Left lung (tissue), 10 donors: ENCODE data around the gene UCHL5. TPM values are rescaled to one million over a fixed set of nuclear protein-coding genes. Genes with fewer than 3 reads are reported as not detected.

ENCODE experiments used
- ATAC-seq: fragments of 200-7000 bp; cut with Tn5 transposase; one replicate; pipeline ENCODE4 v1.9.1; 2020; ENCODE audit warnings: moderate library complexity
- DNase-seq, 4 donors: peaks; one replicate each; pipeline ENCODE4 v3.0.0-alpha.2; 2013 to 2020
- H3K27ac ChIP-seq, 2 donors: fragments of 200-600 bp; sonication (generic) in 1 of 2; one replicate each; pipeline versions ENCODE4 v1.5.0 to v1.8.0; 2020 to 2021
- H3K27me3 ChIP-seq, 2 donors: fragments of 200-600 bp; sonication (generic) in 1 of 2; one replicate each; pipeline versions ENCODE4 v1.5.0 to v1.8.0; 2020 to 2021
- H3K36me3 ChIP-seq, 2 donors: fragments of 200-600 bp; sonication (generic) in 1 of 2; one replicate each; pipeline versions ENCODE4 v1.5.0 to v1.8.0; 2020 to 2021
- H3K4me1 ChIP-seq, 2 donors: fragments of 200-600 bp; one replicate each; pipeline ENCODE4 v1.8.0; 2021
- H3K4me3 ChIP-seq, 2 donors: fragments of 200-600 bp; sonication (generic) in 1 of 2; one replicate each; pipeline versions ENCODE4 v1.5.0 to v1.8.0; 2020 to 2021; ENCODE audit warnings: mild to moderate bottlenecking in 1 of 2
- H3K9me3 ChIP-seq, 2 donors: fragments of 200-600 bp; sonication (generic) in 1 of 2; one replicate each; pipeline versions ENCODE4 v1.5.0 to v1.8.0; 2020 to 2021
- intact Hi-C, 2 donors: fragments of 100-400 bp; cut with DNase I; formaldehyde crosslinking; loops; one replicate each; pipeline versions ENCODE4 v1.11.2 to v1.14.2; 2022
- polyA plus RNA-seq, 6 donors: library from polyadenylated mRNA; unstranded; fragments of 120-200 nt; gene quantifications; one replicate each; pipeline ENCODE4 v1.2.1, GENCODE V29; 2013; ENCODE audit not compliant: insufficient read length in 6 of 6
- total RNA-seq, 2 donors: library from RNA; stranded (reverse); fragmentation: NEBNext Ultra II Directional; extraction: Animal tissue kit (Norgen Biotek cat#: 25700); gene quantifications; one replicate each; pipeline ENCODE4 v1.2.1, GENCODE V29; 2021
- TF ChIP-seq, protein P1 (sequence below), 2 donors: fragments of 200-600 bp; sonication (generic) in 1 of 2; IDR thresholded peaks; one replicate each; pipeline versions ENCODE4 v1.5.0 to v1.8.0; 2021; ENCODE audit warnings: antibody characterized with exemption in 2 of 2
- donor health status: DM: no; HTN: yes; CAD: no.
- donor health status: DM: no; HTN: no; CAD: no.

The UCHL5 gene
- total and polyA plus RNA-seq, 8 donors = 27.9 to 48.7 (median 44.5) TPM

GRCh38 chr1:193083365-193084088 lies 24.4 kb upstream of the UCHL5 start:
- DNase-seq = no peak
- Histone ChIP-seq H3K36me3 (peaks cover 0 to 71% of the 10 kb centered on the region in 2 donors), H3K27me3 (no peaks in the 10 kb centered on the region), H3K9me3 (no peaks in the 10 kb centered on the region), H3K27ac (no peak overlapping the region), H3K4me1 (no peaks in the 10 kb centered on the region), H3K4me3 (no peak overlapping the region)
- intact Hi-C loops = no loop called here
- TF ChIP-seq, protein P1, sequence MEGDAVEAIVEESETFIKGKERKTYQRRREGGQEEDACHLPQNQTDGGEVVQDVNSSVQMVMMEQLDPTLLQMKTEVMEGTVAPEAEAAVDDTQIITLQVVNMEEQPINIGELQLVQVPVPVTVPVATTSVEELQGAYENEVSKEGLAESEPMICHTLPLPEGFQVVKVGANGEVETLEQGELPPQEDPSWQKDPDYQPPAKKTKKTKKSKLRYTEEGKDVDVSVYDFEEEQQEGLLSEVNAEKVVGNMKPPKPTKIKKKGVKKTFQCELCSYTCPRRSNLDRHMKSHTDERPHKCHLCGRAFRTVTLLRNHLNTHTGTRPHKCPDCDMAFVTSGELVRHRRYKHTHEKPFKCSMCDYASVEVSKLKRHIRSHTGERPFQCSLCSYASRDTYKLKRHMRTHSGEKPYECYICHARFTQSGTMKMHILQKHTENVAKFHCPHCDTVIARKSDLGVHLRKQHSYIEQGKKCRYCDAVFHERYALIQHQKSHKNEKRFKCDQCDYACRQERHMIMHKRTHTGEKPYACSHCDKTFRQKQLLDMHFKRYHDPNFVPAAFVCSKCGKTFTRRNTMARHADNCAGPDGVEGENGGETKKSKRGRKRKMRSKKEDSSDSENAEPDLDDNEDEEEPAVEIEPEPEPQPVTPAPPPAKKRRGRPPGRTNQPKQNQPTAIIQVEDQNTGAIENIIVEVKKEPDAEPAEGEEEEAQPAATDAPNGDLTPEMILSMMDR (IDR thresholded peaks at IDR 0.05) = no peak
- ATAC-seq = no peak

DNA sequence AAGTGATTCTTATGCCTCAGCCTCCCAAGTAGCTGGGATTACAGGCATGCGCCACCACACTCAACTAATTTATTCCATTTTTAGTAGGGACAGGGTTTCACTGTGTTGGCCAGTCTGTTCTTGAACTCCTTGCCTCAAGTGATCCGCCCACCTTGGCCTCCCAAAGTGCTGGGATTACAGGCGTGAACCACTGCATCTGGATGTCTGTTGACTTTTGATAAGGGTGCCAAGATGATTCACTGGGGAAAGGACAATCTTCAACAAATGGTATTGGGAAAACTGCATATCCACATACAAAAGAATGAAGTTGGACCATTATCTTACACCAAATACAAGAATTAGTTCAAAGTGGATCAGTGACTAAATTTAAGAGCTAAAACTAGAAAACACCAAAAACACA lies 20.0 kb upstream of the UCHL5 start:
- Histone ChIP-seq H3K9me3 (no peaks in the 10 kb centered on the region), H3K4me3 (no peak overlapping the region), H3K36me3 (peaks cover 0 to 70% of the 10 kb centered on the region in 2 donors), H3K27me3 (no peaks in the 10 kb centered on the region), H3K4me1 (no peaks in the 10 kb centered on the region), H3K27ac (no peak overlapping the region)
- no peak for DNase-seq
- TF ChIP-seq, protein P1 (IDR thresholded peaks at IDR 0.05) = no peak
- intact Hi-C loops = no loop called here
- ATAC-seq = no peak

GRCh38 chr1:193077991-193078390 lies 18.8 kb upstream of the UCHL5 start:
- no peaks in the 10 kb centered on the region for H3K27me3 ChIP-seq
- H3K36me3 ChIP-seq = peaks cover 0 to 59% of the 10 kb centered on the region in 2 donors
- DNase-seq (no peak), ATAC-seq (no peak)
- intact Hi-C loops = no loop called here
- TF ChIP-seq, protein P1 (IDR thresholded peaks at IDR 0.05) = no peak
- H3K27ac ChIP-seq = no peak overlapping the region
- H3K9me3 ChIP-seq = no peaks in the 10 kb centered on the region
- H3K4me1 ChIP-seq = no peaks in the 10 kb centered on the region
- H3K4me3 ChIP-seq = no peak overlapping the region

GRCh38 chr1:193070942-193071341 lies 11.8 kb upstream of the UCHL5 start:
- Histone ChIP-seq H3K27me3 (no peaks in the 10 kb centered on the region), H3K36me3 (peaks cover 0 to 6% of the 10 kb centered on the region in 2 donors), H3K4me3 (no peak overlapping the region), H3K4me1 (peaks cover 0 to 12% of the 10 kb centered on the region in 2 donors), H3K27ac (peak overlapping the region in 1 of 2 donors; percentile 4), H3K9me3 (no peaks in the 10 kb centered on the region)
- TF ChIP-seq, protein P1 (IDR thresholded peaks at IDR 0.05) = no peak
- no peak for DNase-seq
- intact Hi-C loops = no loop called here
- no peak for ATAC-seq

DNA sequence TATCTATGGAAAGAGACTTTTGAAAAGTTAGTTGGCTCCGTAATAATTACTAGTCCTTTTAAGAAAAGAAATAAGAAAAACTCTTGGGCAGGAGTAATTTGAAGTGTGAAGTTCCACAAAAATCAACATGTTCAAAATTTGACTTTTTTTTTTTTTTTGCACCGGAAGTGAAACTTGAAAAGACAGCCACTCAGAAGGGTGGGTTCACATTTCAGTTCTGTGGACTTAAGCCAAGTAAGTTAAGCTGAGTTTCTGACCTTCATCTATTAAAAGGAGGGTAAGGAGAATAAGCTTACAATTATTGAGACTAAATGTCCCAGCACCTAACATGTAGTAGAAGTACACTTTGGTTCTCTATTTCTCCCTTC lies 11.2 kb upstream of the UCHL5 start:
- TF ChIP-seq, protein P1 (IDR thresholded peaks at IDR 0.05) = no peak
- Histone ChIP-seq H3K36me3 (peaks cover 0 to 6% of the 10 kb centered on the region in 2 donors), H3K27me3 (no peaks in the 10 kb centered on the region), H3K27ac (no peak overlapping the region), H3K4me1 (peaks cover 0 to 12% of the 10 kb centered on the region in 2 donors), H3K9me3 (no peaks in the 10 kb centered on the region), H3K4me3 (no peak overlapping the region)
- ATAC-seq (no peak), DNase-seq (no peak)
- intact Hi-C loops = no loop called here
